GM23338 (cell line): ENCODE results near the gene AK2. TPM values are rescaled to one million over a fixed set of nuclear protein-coding genes. Genes with fewer than 3 reads are reported as not detected.
A peak's percentile ranks its signal among the peaks of the same experiment; 100 is the strongest.

Experiments used
- ATAC-seq: fragments of 200-7000 bp; cut with Tn5 transposase; 3 replicates; pipeline ENCODE4 v1.9.1; 2020
- DNase-seq: peaks from one replicate; pipeline ENCODE4 v3.0.0-alpha.2; 2015; ENCODE audit warnings: low spot score
- H2AFZ ChIP-seq: fragments of 200-600 bp; sonication (generic); 2 replicates; pipeline ENCODE4 v1.8.0; 2016; ENCODE audit warnings: antibody characterized with exemption, mild to moderate bottlenecking, moderate library complexity
- H3F3A ChIP-seq: fragments of 200-600 bp; sonication (generic); replicated peaks from 2 replicates; pipeline ENCODE4 v1.8.0; 2017; ENCODE audit warnings: antibody characterized with exemption, mixed run types, low read depth
- H3K27ac ChIP-seq: fragments of 200-600 bp; sonication (generic); 2 replicates; pipeline ENCODE4 v1.6.1; 2016; ENCODE audit warnings: low read depth
- H3K27me3 ChIP-seq: fragments of 200-600 bp; sonication (generic); 2 replicates; pipeline ENCODE4 v1.8.0; 2016; ENCODE audit warnings: mild to moderate bottlenecking, mixed run types, moderate library complexity; ENCODE audit not compliant: insufficient read depth
- H3K36me3 ChIP-seq: fragments of 200-600 bp; sonication (generic); 2 replicates; pipeline ENCODE4 v1.8.0; 2016; ENCODE audit warnings: mild to moderate bottlenecking; ENCODE audit not compliant: insufficient read depth
- H3K4me1 ChIP-seq: fragments of 200-600 bp; sonication (generic); 2 replicates; pipeline ENCODE4 v1.8.0; 2016; ENCODE audit warnings: mild to moderate bottlenecking, moderate library complexity; ENCODE audit not compliant: insufficient read depth
- H3K4me2 ChIP-seq: fragments of 200-600 bp; sonication (generic); 2 replicates; pipeline ENCODE4 v1.7.1; 2017; ENCODE audit warnings: mixed run types
- H3K4me3 ChIP-seq: fragments of 200-600 bp; sonication (generic); 2 replicates; pipeline ENCODE4 v1.6.1; 2016; ENCODE audit warnings: mixed run types
- H3K79me2 ChIP-seq: fragments of 200-600 bp; sonication (generic); replicated peaks from 2 replicates; pipeline ENCODE4 v1.8.0; 2017; ENCODE audit warnings: mild to moderate bottlenecking; ENCODE audit not compliant: insufficient read depth
- H3K9me2 ChIP-seq: fragments of 200-600 bp; sonication (generic); 2 replicates; pipeline ENCODE4 v1.8.0; 2017; ENCODE audit not compliant: insufficient read depth
- H4K20me1 ChIP-seq: fragments of 200-600 bp; sonication (generic); replicated peaks from 2 replicates; pipeline ENCODE4 v1.8.0; 2017; ENCODE audit warnings: mild to moderate bottlenecking; ENCODE audit not compliant: insufficient read depth
- H3K27ac Mint-ChIP-seq: 2 replicates; pipeline ENCODE4 v1.8.0; 2020; ENCODE audit warnings: inconsistent platforms, mild to moderate bottlenecking, moderate library complexity, mixed read lengths
- H3K27me3 Mint-ChIP-seq: 3 replicates; pipeline ENCODE4 v1.8.0; 2022; ENCODE audit warnings: low read depth, mild to moderate bottlenecking, moderate library complexity, mixed read lengths, inconsistent platforms; ENCODE audit not compliant: insufficient read depth, poor library complexity
- H3K36me3 Mint-ChIP-seq: 3 replicates; pipeline ENCODE4 v1.8.0; 2021; ENCODE audit warnings: low read depth, mild to moderate bottlenecking, inconsistent platforms, moderate library complexity, mixed read lengths
- H3K4me1 Mint-ChIP-seq: 3 replicates; pipeline ENCODE4 v1.8.0; 2020; ENCODE audit warnings: mild to moderate bottlenecking, inconsistent platforms, mixed read lengths
- H3K4me3 Mint-ChIP-seq: 3 replicates; pipeline ENCODE4 v1.8.0; 2021; ENCODE audit warnings: moderate library complexity, mild to moderate bottlenecking, inconsistent platforms, mixed read lengths
- H3K9me3 Mint-ChIP-seq: 3 replicates; pipeline ENCODE4 v1.8.0; 2020; ENCODE audit warnings: moderate library complexity, mild to moderate bottlenecking, inconsistent platforms, mixed read lengths
- CREB1 ChIP-seq: fragments of 250-450 bp; sonication (Bioruptor Pico); IDR thresholded peaks from 2 replicates; pipeline ENCODE4 v1.5.0; 2020; ENCODE audit warnings: low read depth, mild to moderate bottlenecking, moderate library complexity
- EZH2phosphoT487 ChIP-seq: fragments of 200-600 bp; sonication (generic); IDR thresholded peaks from one replicate; pipeline ENCODE4 v1.8.1; 2018; ENCODE audit warnings: antibody characterized with exemption; ENCODE audit not compliant: unreplicated experiment
- NANOG ChIP-seq: IDR thresholded peaks from 2 replicates; pipeline ENCODE4 v1.6.1; 2016; ENCODE audit warnings: antibody characterized with exemption, borderline replicate concordance
- POLR2AphosphoS5 ChIP-seq: IDR thresholded peaks from 2 replicates; pipeline ENCODE4 v1.6.1; 2016; ENCODE audit warnings: antibody characterized with exemption, low read depth
- REST ChIP-seq: IDR thresholded peaks from one replicate; pipeline ENCODE4 v1.6.1; 2018; ENCODE audit warnings: antibody characterized with exemption; ENCODE audit not compliant: unreplicated experiment
- ZNF114 ChIP-seq: fragments of 250-450 bp; sonication (Bioruptor Pico); IDR thresholded peaks from 2 replicates; pipeline ENCODE4 v1.5.0; 2020; ENCODE audit warnings: mild to moderate bottlenecking, moderate library complexity
- ZNF331 ChIP-seq: fragments of 250-450 bp; sonication (Bioruptor Pico); IDR thresholded peaks from 2 replicates; pipeline ENCODE4 v1.5.0; 2020; ENCODE audit warnings: low read depth, mild to moderate bottlenecking, moderate library complexity
- long read RNA-seq: library from polyadenylated mRNA; unstranded; transcript quantifications from one replicate; pipeline ENCODE4 v2.0.0, GENCODE V29; 2020; ENCODE audit not compliant: unreplicated experiment
- polyA plus RNA-seq: library from polyadenylated mRNA; unstranded; fragments of >200 nt; fragmentation: Nextera tagmentation; extraction: Ambion mirVana; gene quantifications from 2 replicates; pipeline ENCODE4 v1.2.1, GENCODE V29; 2016
- total RNA-seq: library from RNA; depleted of rRNA; stranded (reverse); fragments of >200 nt; shearing (Covaris generic); gene quantifications from 2 replicates; pipeline ENCODE4 v1.2.3, GENCODE V29; 2014; rRNA removed
- TF ChIP-seq, protein P1 (sequence below): fragments of 250-450 bp; sonication (Bioruptor Pico); IDR thresholded peaks from 2 replicates; pipeline ENCODE4 v1.5.0; 2020; ENCODE audit warnings: mild to moderate bottlenecking, moderate library complexity
- TF ChIP-seq, protein P2 (sequence below): IDR thresholded peaks from 2 replicates; pipeline ENCODE4 v1.6.1; 2016; ENCODE audit warnings: antibody characterized with exemption

The AK2 gene
- total RNA-seq (142 and 165 TPM in 2 replicates), polyA plus RNA-seq (121 and 125 TPM in 2 replicates)
- long read RNA-seq, transcript AK2-201 (6 exons, 1,021 nt): major isoform, 44 of 88 reads
- long read RNA-seq, transcript AK2-202 (7 exons, 3,586 nt): minor isoform, 29 of 88 reads
- long read RNA-seq, partial matches to known transcripts: 4 of 88 reads
- long read RNA-seq, other reads (novel, unspliced or antisense): 7 of 88 reads

DNA sequence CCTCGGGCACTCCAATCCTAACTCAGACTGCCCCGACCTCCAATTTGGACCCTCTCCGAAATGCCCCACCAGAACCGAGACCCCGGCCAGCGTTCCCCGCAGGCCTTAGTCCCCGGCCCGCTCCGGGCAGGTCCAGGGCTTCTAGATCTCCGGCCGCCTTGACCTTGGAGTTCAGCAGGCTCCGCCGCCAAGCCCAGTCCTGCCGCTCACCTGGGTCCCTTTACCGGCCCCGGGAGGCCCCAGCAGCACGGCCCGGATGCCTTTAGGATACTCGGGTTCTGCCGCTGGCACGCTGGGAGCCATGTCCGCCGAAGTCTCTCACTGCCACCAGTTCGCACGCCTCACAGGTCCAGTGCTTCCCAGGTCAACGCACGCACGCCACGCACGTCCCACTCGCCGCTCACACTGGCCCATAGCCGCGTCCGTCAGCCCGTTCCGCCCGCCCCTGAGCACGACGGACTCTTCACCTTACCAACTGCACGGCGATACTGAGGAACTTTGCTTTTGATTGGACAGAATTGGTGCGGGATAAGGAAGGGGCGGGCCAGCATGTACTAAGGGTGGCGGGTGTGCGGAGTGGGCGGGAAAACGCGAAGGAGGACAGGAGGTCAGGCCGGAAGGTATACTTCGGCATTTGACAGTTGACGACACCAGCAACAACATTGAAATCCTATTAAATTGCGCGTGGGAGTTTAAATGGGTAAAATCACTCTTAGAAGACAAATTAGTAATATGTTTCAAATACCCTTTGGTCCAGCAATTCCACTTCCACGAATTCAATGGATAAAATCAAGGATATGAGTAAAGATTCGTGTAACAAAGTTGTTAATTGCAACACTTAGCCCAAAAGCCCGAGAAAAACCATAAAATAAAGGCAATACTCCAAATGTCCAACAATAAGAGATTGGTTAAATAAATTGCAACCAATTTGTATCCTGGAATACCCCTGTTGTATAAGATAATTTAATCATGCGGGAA, at the start of gene AK2:
TSS of gene AK2 (minus strand) at position 358 of the 978 bp plus-strand sequence. CDS start at position 303, 55 bp downstream.
- Mint-ChIP-seq H3K27ac (peak within 1 kb of the TSS; percentile 39), H3K36me3 (peaks cover 13% of the 10 kb centered on the region; the same call in 2 of the 3 replicates)
- peak within 1 kb of the TSS; percentile 97 for H3K4me3 ChIP-seq

More for the DNA sequence above, at the start of gene AK2:
- Histone ChIP-seq H3K27ac (no peak within 1 kb of the TSS), H3K9me2 (no peaks in the 10 kb centered on the region; the same call in 1 of the 2 replicates), H3K36me3 (no peaks in the 10 kb centered on the region), H2AFZ (peak within 1 kb of the TSS; percentile 83), H3F3A (no peaks in the 10 kb centered on the region), H3K79me2 (peaks cover 47% of the 10 kb centered on the region), H4K20me1 (peaks cover 32% of the 10 kb centered on the region), H3K4me1 (peaks cover 11% of the 10 kb centered on the region), H3K4me2 (peak within 1 kb of the TSS; percentile 92), H3K27me3 (peaks cover 8% of the 10 kb centered on the region)
- Mint-ChIP-seq H3K4me3 (peak within 1 kb of the TSS; percentile 88), H3K9me3 (peaks cover 10% of the 10 kb centered on the region), H3K4me1 (peaks cover 8% of the 10 kb centered on the region; the same call in 2 of the 3 replicates), H3K27me3 (peaks cover 6% of the 10 kb centered on the region)
- TF ChIP-seq ZNF114 (CRISPR knock-in tag) (no peak), POLR2AphosphoS5 (peak; percentile 85), EZH2phosphoT487 (no peak), CREB1 (CRISPR knock-in tag) (peak; percentile 90), NANOG (no peak), ZNF331 (CRISPR knock-in tag) (no peak), REST (no peak)
- TF ChIP-seq, protein P1, sequence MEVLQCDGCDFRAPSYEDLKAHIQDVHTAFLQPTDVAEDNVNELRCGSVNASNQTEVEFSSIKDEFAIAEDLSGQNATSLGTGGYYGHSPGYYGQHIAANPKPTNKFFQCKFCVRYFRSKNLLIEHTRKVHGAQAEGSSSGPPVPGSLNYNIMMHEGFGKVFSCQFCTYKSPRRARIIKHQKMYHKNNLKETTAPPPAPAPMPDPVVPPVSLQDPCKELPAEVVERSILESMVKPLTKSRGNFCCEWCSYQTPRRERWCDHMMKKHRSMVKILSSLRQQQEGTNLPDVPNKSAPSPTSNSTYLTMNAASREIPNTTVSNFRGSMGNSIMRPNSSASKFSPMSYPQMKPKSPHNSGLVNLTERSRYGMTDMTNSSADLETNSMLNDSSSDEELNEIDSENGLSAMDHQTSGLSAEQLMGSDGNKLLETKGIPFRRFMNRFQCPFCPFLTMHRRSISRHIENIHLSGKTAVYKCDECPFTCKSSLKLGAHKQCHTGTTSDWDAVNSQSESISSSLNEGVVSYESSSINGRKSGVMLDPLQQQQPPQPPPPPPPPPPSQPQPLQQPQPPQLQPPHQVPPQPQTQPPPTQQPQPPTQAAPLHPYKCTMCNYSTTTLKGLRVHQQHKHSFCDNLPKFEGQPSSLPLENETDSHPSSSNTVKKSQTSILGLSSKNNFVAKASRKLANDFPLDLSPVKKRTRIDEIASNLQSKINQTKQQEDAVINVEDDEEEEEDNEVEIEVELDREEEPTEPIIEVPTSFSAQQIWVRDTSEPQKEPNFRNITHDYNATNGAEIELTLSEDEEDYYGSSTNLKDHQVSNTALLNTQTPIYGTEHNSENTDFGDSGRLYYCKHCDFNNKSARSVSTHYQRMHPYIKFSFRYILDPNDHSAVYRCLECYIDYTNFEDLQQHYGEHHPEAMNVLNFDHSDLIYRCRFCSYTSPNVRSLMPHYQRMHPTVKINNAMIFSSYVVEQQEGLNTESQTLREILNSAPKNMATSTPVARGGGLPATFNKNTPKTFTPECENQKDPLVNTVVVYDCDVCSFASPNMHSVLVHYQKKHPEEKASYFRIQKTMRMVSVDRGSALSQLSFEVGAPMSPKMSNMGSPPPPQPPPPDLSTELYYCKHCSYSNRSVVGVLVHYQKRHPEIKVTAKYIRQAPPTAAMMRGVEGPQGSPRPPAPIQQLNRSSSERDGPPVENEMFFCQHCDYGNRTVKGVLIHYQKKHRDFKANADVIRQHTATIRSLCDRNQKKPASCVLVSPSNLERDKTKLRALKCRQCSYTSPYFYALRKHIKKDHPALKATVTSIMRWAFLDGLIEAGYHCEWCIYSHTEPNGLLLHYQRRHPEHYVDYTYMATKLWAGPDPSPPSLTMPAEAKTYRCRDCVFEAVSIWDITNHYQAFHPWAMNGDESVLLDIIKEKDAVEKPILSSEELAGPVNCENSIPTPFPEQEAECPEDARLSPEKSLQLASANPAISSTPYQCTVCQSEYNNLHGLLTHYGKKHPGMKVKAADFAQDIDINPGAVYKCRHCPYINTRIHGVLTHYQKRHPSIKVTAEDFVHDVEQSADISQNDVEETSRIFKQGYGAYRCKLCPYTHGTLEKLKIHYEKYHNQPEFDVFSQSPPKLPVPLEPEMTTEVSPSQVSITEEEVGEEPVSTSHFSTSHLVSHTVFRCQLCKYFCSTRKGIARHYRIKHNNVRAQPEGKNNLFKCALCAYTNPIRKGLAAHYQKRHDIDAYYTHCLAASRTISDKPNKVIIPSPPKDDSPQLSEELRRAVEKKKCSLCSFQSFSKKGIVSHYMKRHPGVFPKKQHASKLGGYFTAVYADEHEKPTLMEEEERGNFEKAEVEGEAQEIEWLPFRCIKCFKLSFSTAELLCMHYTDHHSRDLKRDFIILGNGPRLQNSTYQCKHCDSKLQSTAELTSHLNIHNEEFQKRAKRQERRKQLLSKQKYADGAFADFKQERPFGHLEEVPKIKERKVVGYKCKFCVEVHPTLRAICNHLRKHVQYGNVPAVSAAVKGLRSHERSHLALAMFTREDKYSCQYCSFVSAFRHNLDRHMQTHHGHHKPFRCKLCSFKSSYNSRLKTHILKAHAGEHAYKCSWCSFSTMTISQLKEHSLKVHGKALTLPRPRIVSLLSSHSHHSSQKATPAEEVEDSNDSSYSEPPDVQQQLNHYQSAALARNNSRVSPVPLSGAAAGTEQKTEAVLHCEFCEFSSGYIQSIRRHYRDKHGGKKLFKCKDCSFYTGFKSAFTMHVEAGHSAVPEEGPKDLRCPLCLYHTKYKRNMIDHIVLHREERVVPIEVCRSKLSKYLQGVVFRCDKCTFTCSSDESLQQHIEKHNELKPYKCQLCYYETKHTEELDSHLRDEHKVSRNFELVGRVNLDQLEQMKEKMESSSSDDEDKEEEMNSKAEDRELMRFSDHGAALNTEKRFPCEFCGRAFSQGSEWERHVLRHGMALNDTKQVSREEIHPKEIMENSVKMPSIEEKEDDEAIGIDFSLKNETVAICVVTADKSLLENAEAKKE (CRISPR knock-in tag): no peak
- TF ChIP-seq, protein P2, sequence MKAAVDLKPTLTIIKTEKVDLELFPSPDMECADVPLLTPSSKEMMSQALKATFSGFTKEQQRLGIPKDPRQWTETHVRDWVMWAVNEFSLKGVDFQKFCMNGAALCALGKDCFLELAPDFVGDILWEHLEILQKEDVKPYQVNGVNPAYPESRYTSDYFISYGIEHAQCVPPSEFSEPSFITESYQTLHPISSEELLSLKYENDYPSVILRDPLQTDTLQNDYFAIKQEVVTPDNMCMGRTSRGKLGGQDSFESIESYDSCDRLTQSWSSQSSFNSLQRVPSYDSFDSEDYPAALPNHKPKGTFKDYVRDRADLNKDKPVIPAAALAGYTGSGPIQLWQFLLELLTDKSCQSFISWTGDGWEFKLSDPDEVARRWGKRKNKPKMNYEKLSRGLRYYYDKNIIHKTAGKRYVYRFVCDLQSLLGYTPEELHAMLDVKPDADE: no peak
- peak; percentile 99 for ATAC-seq
- DNase-seq: peak; percentile 98
